Neural cell (in vitro differentiated cells): ENCODE data around the gene CDK11A.

ENCODE experiments used
- CTCF ChIP-seq: fragments of 450-650 bp; IDR thresholded peaks from 2 replicates; pipeline ENCODE4 v1.5.1; 2014; ENCODE audit warnings: antibody characterized with exemption, mild to moderate bottlenecking, moderate library complexity; ENCODE audit not compliant: poor library complexity, severe bottlenecking
- EP300 ChIP-seq: fragments of 450-650 bp; conservative IDR thresholded peaks from 2 replicates; pipeline ENCODE4 v1.6.1; 2014; ENCODE audit warnings: antibody characterized with exemption, mild to moderate bottlenecking, moderate library complexity; ENCODE audit not compliant: poor library complexity, severe bottlenecking
- EZH2 ChIP-seq: fragments of 200-600, 300-800 bp; shearing (Covaris generic), sonication (generic); IDR thresholded peaks from 2 replicates; pipeline ENCODE4 v1.6.1; 2014; ENCODE audit warnings: antibody characterized with exemption, low read length, borderline replicate concordance, mild to moderate bottlenecking; ENCODE audit not compliant: insufficient read depth, poor library complexity, severe bottlenecking
- POLR2AphosphoS5 ChIP-seq: IDR thresholded peaks from 2 replicates; pipeline ENCODE4 v1.6.1; 2012
- RAD21 ChIP-seq: fragments of 450-650 bp; conservative IDR thresholded peaks from 2 replicates; pipeline ENCODE4 v1.6.1; 2014; ENCODE audit warnings: antibody characterized with exemption, mild to moderate bottlenecking, moderate library complexity
- SMC3 ChIP-seq: fragments of 450-650 bp; conservative IDR thresholded peaks from 2 replicates; pipeline ENCODE4 v1.6.1; 2014; ENCODE audit warnings: antibody characterized with exemption, mild to moderate bottlenecking, moderate library complexity; ENCODE audit not compliant: poor library complexity
- TAF1 ChIP-seq: IDR thresholded peaks from 2 replicates; pipeline ENCODE4 v1.6.1; 2012; ENCODE audit warnings: low read depth
- TF ChIP-seq, protein P1 (sequence below): IDR thresholded peaks from 2 replicates; pipeline ENCODE4 v1.6.1; 2012; ENCODE audit warnings: borderline replicate concordance

DNA sequence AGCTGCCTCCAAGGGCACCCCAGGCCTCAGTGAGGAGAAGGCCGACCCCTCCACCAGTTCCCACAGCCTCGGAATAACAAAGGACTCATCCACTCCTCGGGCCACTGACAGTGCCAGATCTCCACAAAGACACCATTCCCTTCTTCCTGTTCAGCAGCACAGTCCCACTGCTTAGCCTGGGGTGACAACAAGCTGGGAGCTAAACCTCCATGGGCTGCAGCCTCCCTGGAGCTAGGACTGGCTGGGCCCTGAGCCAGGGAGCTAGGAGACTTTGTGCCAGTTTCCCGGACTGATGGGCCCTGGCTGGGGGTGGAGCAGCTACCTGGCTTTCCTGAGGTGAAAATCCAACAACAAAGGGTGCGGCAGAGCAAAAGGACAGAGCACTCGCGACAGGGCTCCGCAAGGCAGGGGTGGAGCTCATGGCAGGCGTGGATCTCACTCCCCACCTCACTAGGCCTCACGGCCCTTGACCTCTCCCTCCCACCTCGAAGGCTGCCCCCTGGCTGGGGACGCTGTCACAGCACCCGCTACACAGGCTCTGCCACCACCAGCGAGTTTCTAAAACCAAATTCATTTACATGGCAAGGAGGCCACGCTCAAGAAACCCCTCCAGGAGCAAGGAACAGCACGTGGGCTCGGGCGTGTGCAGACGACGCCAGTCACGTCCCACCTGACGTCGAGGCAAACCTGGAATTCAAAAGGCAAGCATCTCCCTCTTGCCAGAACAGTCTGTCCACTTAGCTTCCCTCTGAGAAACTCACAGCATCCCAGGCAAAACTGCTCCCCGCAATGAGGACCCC is 45.4 kb downstream of the CDK11A start:
- TF ChIP-seq TAF1 (no peak), RAD21 (no peak), CTCF (no peak), EZH2 (no peak), POLR2AphosphoS5 (no peak), EP300 (no peak), SMC3 (no peak)
- TF ChIP-seq, protein P1, sequence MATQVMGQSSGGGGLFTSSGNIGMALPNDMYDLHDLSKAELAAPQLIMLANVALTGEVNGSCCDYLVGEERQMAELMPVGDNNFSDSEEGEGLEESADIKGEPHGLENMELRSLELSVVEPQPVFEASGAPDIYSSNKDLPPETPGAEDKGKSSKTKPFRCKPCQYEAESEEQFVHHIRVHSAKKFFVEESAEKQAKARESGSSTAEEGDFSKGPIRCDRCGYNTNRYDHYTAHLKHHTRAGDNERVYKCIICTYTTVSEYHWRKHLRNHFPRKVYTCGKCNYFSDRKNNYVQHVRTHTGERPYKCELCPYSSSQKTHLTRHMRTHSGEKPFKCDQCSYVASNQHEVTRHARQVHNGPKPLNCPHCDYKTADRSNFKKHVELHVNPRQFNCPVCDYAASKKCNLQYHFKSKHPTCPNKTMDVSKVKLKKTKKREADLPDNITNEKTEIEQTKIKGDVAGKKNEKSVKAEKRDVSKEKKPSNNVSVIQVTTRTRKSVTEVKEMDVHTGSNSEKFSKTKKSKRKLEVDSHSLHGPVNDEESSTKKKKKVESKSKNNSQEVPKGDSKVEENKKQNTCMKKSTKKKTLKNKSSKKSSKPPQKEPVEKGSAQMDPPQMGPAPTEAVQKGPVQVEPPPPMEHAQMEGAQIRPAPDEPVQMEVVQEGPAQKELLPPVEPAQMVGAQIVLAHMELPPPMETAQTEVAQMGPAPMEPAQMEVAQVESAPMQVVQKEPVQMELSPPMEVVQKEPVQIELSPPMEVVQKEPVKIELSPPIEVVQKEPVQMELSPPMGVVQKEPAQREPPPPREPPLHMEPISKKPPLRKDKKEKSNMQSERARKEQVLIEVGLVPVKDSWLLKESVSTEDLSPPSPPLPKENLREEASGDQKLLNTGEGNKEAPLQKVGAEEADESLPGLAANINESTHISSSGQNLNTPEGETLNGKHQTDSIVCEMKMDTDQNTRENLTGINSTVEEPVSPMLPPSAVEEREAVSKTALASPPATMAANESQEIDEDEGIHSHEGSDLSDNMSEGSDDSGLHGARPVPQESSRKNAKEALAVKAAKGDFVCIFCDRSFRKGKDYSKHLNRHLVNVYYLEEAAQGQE, result no peak
